Measurements from ENCODE around the gene MDK. TPM values are rescaled to one million over a fixed set of nuclear protein-coding genes. Genes with fewer than 3 reads are reported as not detected.
A peak's percentile ranks its signal among the peaks of the same experiment; 100 is the strongest.

The MDK gene
- total and polyA plus RNA-seq, 2 of the 13 experiments (the other 11 are each of a cell fraction or from before 2014, with no cell fraction given), result 312 to 407 TPM

DNA sequence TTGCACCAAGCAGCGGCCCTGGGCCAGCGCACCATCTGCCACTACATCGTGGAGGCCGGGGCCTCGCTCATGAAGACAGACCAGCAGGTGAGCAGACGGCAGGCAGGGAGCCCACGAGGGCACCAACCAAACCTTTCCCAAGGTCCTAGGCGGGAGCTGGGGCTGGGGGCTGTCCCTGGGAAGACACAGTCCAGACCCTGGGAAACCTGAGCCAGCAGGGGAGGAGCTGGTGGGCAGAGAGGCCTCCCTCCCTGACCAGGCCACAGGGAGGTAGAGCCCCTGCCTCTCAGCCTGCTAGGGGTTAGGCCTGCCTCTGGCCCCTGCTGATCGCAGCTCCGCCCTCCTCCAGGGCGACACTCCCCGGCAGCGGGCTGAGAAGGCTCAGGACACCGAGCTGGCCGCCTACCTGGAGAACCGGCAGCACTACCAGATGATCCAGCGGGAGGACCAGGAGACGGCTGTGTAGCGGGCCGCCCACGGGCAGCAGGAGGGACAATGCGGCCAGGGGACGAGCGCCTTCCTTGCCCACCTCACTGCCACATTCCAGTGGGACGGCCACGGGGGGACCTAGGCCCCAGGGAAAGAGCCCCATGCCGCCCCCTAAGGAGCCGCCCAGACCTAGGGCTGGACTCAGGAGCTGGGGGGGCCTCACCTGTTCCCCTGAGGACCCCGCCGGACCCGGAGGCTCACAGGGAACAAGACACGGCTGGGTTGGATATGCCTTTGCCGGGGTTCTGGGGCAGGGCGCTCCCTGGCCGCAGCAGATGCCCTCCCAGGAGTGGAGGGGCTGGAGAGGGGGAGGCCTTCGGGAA lies 1.8 kb upstream of the MDK start (continued):
- TF ChIP-seq ZNF883 (CRISPR knock-in tag; IDR thresholded peaks at IDR 0.05; ENCODE audit: not compliant biosample characterization) (peak; percentile 41), TAF1 (CRISPR knock-in tag; IDR thresholded peaks at IDR 0.05) (peak; percentile 73), ZNF768 (CRISPR knock-in tag; IDR thresholded peaks at IDR 0.05) (peak; percentile 25; the same call in 1 of the 2 replicates), ZNF746 (CRISPR knock-in tag; IDR thresholded peaks at IDR 0.05) (0 out of 2 replicates have a peak, but pooled peaks have one; percentile 26), ZNF160 (CRISPR knock-in tag; IDR thresholded peaks at IDR 0.05) (0 out of 2 replicates have a peak, but pooled peaks have one; percentile 33), SIX4 (CRISPR knock-in tag; IDR thresholded peaks at IDR 0.05) (peak; percentile 86), IRF9 (CRISPR knock-in tag; IDR thresholded peaks at IDR 0.05; ENCODE audit: borderline replicate concordance) (0 out of 2 replicates have a peak, but pooled peaks have one; percentile 61), ZNF543 (CRISPR knock-in tag; IDR thresholded peaks at IDR 0.05) (0 out of 2 replicates have a peak, but pooled peaks have one; percentile 36), ZBTB38 (CRISPR knock-in tag; IDR thresholded peaks at IDR 0.05) (peak; percentile 13; the same call in 1 of the 2 replicates), HMGXB4 (CRISPR knock-in tag; IDR thresholded peaks at IDR 0.05; ENCODE audit: borderline replicate concordance in 1 of 2, low read depth in 1 of 2) (0 out of 4 replicates have a peak, but pooled peaks of 1 of the 2 experiments have one; percentile 27), ZNF546 (CRISPR knock-in tag; conservative IDR thresholded peaks at IDR 0.05) (0 out of 2 replicates have a peak, but pooled peaks have one; percentile 57), TFDP1 (CRISPR knock-in tag; IDR thresholded peaks at IDR 0.05; ENCODE audit: borderline replicate concordance) (peak; percentile 25; the same call in 1 of the 2 replicates), TBX2 (CRISPR knock-in tag; IDR thresholded peaks at IDR 0.05; ENCODE audit: borderline replicate concordance) (peak; percentile 46; the same call in 1 of the 2 replicates)
- TF ChIP-seq, protein P1, sequence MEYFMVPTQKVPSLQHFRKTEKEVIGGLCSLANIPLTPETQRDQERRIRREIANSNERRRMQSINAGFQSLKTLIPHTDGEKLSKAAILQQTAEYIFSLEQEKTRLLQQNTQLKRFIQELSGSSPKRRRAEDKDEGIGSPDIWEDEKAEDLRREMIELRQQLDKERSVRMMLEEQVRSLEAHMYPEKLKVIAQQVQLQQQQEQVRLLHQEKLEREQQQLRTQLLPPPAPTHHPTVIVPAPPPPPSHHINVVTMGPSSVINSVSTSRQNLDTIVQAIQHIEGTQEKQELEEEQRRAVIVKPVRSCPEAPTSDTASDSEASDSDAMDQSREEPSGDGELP (IDR thresholded peaks at IDR 0.05; ENCODE audit: borderline replicate concordance, low read depth), result peak; percentile 58; the same call in 1 of the 2 replicates
- TF ChIP-seq, protein P2, sequence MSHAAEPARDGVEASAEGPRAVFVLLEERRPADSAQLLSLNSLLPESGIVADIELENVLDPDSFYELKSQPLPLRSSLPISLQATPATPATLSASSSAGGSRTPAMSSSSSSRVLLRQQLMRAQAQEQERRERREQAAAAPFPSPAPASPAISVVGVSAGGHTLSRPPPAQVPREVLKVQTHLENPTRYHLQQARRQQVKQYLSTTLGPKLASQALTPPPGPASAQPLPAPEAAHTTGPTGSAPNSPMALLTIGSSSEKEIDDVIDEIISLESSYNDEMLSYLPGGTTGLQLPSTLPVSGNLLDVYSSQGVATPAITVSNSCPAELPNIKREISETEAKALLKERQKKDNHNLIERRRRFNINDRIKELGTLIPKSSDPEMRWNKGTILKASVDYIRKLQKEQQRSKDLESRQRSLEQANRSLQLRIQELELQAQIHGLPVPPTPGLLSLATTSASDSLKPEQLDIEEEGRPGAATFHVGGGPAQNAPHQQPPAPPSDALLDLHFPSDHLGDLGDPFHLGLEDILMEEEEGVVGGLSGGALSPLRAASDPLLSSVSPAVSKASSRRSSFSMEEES (CRISPR knock-in tag; IDR thresholded peaks at IDR 0.05), result 0 out of 2 replicates have a peak, but pooled peaks have one; percentile 28

Measured in HepG2 (cell line).